GM12892 (cell line): ENCODE data around the gene OVOL3. TPM values are rescaled to one million over a fixed set of nuclear protein-coding genes. Genes with fewer than 3 reads are reported as not detected.
"Not testable (repeated sequence)": the region's sequence is repeated elsewhere in the genome, so short reads cannot be mapped to it uniquely, and the experiment has no call there.

ENCODE experiments used
- DNase-seq: peaks from one replicate; pipeline ENCODE4 v3.0.0; 2011; ENCODE audit not compliant: insufficient read length
- FAIRE-seq: peaks from 2 replicates; lab custom pipeline; 2011; peaks lifted over from hg19 to GRCh38; lab: Jason Lieb, UNC
- POLR2A ChIP-seq: IDR thresholded peaks from 2 replicates; pipeline ENCODE4 v1.6.1; 2011; ENCODE audit warnings: low read depth, low read length, control low read depth
- POLR2AphosphoS5 ChIP-seq: IDR thresholded peaks from 2 replicates; pipeline ENCODE4 v1.6.1; 2011; ENCODE audit warnings: low read depth, low read length, control low read depth
- TAF1 ChIP-seq: IDR thresholded peaks from 2 replicates; pipeline ENCODE4 v1.6.1; 2011; ENCODE audit warnings: low read depth, mild to moderate bottlenecking, control low read depth, low read length, borderline replicate concordance
- polyA plus RNA-seq: library from polyadenylated mRNA; unstranded; fragments of >200 nt; gene quantifications from one replicate; pipeline ENCODE4 v1.2.1, GENCODE V29; 2012; ENCODE audit warnings: missing spikeins, inconsistent platforms; ENCODE audit not compliant: missing spikeins

OVOL3 gene
- not detected for polyA plus RNA-seq

GRCh38 chr19:36110487-36111199 is at the start of gene OVOL3:
OVOL3 (plus strand) TSS chr19:36111143; CDS start chr19:36111203, 60 bp downstream.
- DNase-seq (no peak), FAIRE-seq (no peak)
- TF ChIP-seq POLR2AphosphoS5 (no peak), POLR2A (no peak), TAF1 (no peak)

GRCh38 chr19:36061367-36061766 is 49.6 kb upstream of the OVOL3 start:
- TF ChIP-seq TAF1 (no peak), POLR2AphosphoS5 (no peak), POLR2A (no peak)
- DNase-seq (no peak), FAIRE-seq (no peak)

GRCh38 chr19:36064826-36065225 is 46.1 kb upstream of the OVOL3 start:
- FAIRE-seq (no peak), DNase-seq (no peak)
- TF ChIP-seq POLR2A (no peak), POLR2AphosphoS5 (no peak), TAF1 (no peak)

- TF ChIP-seq POLR2A: no peak
- no peak for TF ChIP-seq TAF1
- no peak for TF ChIP-seq POLR2AphosphoS5
- no peak for DNase-seq
- FAIRE-seq: no peak
Measured at GRCh38 chr19:36067681-36068080, 43.3 kb upstream of the OVOL3 start.

- FAIRE-seq, DNase-seq: not testable (repeated sequence)
Measured at GRCh38 chr19:36068810-36069499, 42.0 kb upstream of the OVOL3 start.

- no peak for FAIRE-seq
- TF ChIP-seq POLR2A (no peak), TAF1 (no peak), POLR2AphosphoS5 (no peak)
Measured at GRCh38 chr19:36072081-36072480, 38.9 kb upstream of the OVOL3 start.

GRCh38 chr19:36073121-36073876 is 37.6 kb upstream of the OVOL3 start:
- TF ChIP-seq TAF1: no peak
- TF ChIP-seq POLR2AphosphoS5: no peak
- FAIRE-seq (no peak), DNase-seq (no peak)

More at GRCh38 chr19:36072081-36072480, 38.9 kb upstream of the OVOL3 start:
- DNase-seq: no peak

- TF ChIP-seq POLR2AphosphoS5 (no peak), TAF1 (no peak)
- no peak for FAIRE-seq
Measured at GRCh38 chr19:36079389-36079945, 31.5 kb upstream of the OVOL3 start.

GRCh38 chr19:36081385-36081784 is 29.6 kb upstream of the OVOL3 start:
- no peak for DNase-seq
- TF ChIP-seq TAF1 (no peak), POLR2A (no peak), POLR2AphosphoS5 (no peak)
- no peak for FAIRE-seq

More at GRCh38 chr19:36079389-36079945, 31.5 kb upstream of the OVOL3 start:
- no peak for DNase-seq

GRCh38 chr19:36081894-36082293 is 29.0 kb upstream of the OVOL3 start:
- DNase-seq: no peak
- no peak for FAIRE-seq
- TF ChIP-seq POLR2A: no peak
- TF ChIP-seq TAF1: no peak
- no peak for TF ChIP-seq POLR2AphosphoS5

- FAIRE-seq (no peak), DNase-seq (no peak)
- TF ChIP-seq POLR2A (no peak), TAF1 (no peak), POLR2AphosphoS5 (no peak)
Measured at GRCh38 chr19:36082916-36083315, 28.0 kb upstream of the OVOL3 start.
